Gastroesophageal sphincter (tissue), 4 donors: Measurements from ENCODE around the gene PLEKHG3. TPM values are rescaled to one million over a fixed set of nuclear protein-coding genes. Genes with fewer than 3 reads are reported as not detected.

Experiments used
- ATAC-seq: fragments of 150-250 bp; one replicate; pipeline ENCODE4 v1.9.1; 2016; ENCODE audit warnings: mild to moderate bottlenecking, moderate library complexity
- H3K27ac ChIP-seq, 4 donors: fragments of 200-600 bp; sonication (generic) in 3 of 4; 1 replicate in 3 of 4; 2 replicates in 1 of 4; pipeline ENCODE4 v1.5.1; 2016 to 2019
- H3K27me3 ChIP-seq: fragments of 200-600 bp; sonication (generic); one replicate; pipeline ENCODE4 v1.5.1; 2019
- H3K36me3 ChIP-seq, 2 donors: fragments of 200-600 bp; sonication (generic); one replicate each; pipeline ENCODE4 v1.5.1; 2019; ENCODE audit warnings: control low read depth in 1 of 2
- H3K4me1 ChIP-seq, 3 donors: fragments of 200-600 bp; sonication (generic); 1 replicate in 2 of 3; 2 replicates in 1 of 3; pipeline ENCODE4 v1.5.1; 2016 to 2019; ENCODE audit warnings: control low read depth in 2 of 3
- H3K4me3 ChIP-seq, 2 donors: fragments of 200-600 bp; sonication (generic); one replicate each; pipeline ENCODE4 v1.5.1; 2019; ENCODE audit warnings: mild to moderate bottlenecking in 1 of 2, moderate library complexity in 1 of 2
- H3K9me3 ChIP-seq, 3 donors: fragments of 200-600 bp; sonication (generic); one replicate each; pipeline ENCODE4 v1.5.1; 2017 to 2019; ENCODE audit warnings: control low read depth in 2 of 3
- CTCF ChIP-seq, 4 experiments: fragments of 200-600 bp in 2 of 4; fragments of 450-650 bp in 2 of 4; sonication (generic) in 1 of 4; IDR thresholded peaks; one replicate each; pipeline ENCODE4 v1.5.1; 2017 to 2019; ENCODE audit warnings: antibody characterized with exemption in 4 of 4, mild to moderate bottlenecking in 2 of 4, moderate library complexity in 2 of 4
- EP300 ChIP-seq: sonication (generic); formaldehyde crosslinking; IDR thresholded peaks from one replicate; pipeline ENCODE4 v1.6.1; 2017; ENCODE audit warnings: antibody characterized with exemption, mild to moderate bottlenecking
- POLR2A ChIP-seq, 2 donors: fragments of 450-650 bp; IDR thresholded peaks; one replicate each; pipeline ENCODE4 v1.6.1; 2017; ENCODE audit warnings: antibody characterized with exemption in 2 of 2, mild to moderate bottlenecking in 2 of 2, moderate library complexity in 1 of 2
- POLR2AphosphoS5 ChIP-seq: sonication (generic); formaldehyde crosslinking; IDR thresholded peaks from one replicate; pipeline ENCODE4 v1.6.1; 2017; ENCODE audit warnings: antibody characterized with exemption
- WGBS, 2 donors: methylation state at CpG; one replicate each; pipeline ENCODE4 v1.1.5; 2018; ENCODE audit warnings: low coverage in 1 of 2; 5-methylcytosine and 5-hydroxymethylcytosine counted together
- total RNA-seq, 4 donors: library from RNA; depleted of rRNA; stranded (reverse); fragments of >200 nt; gene quantifications; one replicate each; pipeline ENCODE4 v1.1.0, GENCODE V29; 2016

PLEKHG3 gene
- total RNA-seq, 4 donors from 2014 or later: 44.2 to 79.4 (median 57.7) TPM

GRCh38 chr14:64701660-64702059 is 2.6 kb upstream of the PLEKHG3 start:
- no CpG with 5 or more reads among the region's 1 CpG for WGBS, 2 donors
- Histone ChIP-seq H3K4me3 (no peak overlapping the region), H3K9me3 (no peaks in the 10 kb centered on the region), H3K27me3 (no peaks in the 10 kb centered on the region), H3K4me1 (peaks cover 0 to 49% (median 13%) of the 10 kb centered on the region in 3 donors), H3K36me3 (no peaks in the 10 kb centered on the region), H3K27ac (no peak overlapping the region)
- ATAC-seq: no peak
- TF ChIP-seq CTCF (IDR thresholded peaks at IDR 0.05) (no peak), POLR2AphosphoS5 (no peak), POLR2A (IDR thresholded peaks at IDR 0.05) (no peak), EP300 (no peak)

- ATAC-seq: no peak
- H3K9me3 ChIP-seq: no peaks in the 10 kb centered on the region
- H3K4me1 ChIP-seq: peaks cover 0 to 51% (median 17%) of the 10 kb centered on the region in 3 donors
- TF ChIP-seq EP300: no peak
- TF ChIP-seq POLR2AphosphoS5: no peak
- TF ChIP-seq CTCF (IDR thresholded peaks at IDR 0.05): no peak
- no peak for TF ChIP-seq POLR2A (IDR thresholded peaks at IDR 0.05)
- no peak overlapping the region for H3K4me3 ChIP-seq
- no peaks in the 10 kb centered on the region for H3K36me3 ChIP-seq
- peak overlapping the region in 2 of 4 donors; percentile 92 to 94 for H3K27ac ChIP-seq
- H3K27me3 ChIP-seq: no peaks in the 10 kb centered on the region
- 78 to 82% methylated on average over 13 to 15 of the region's 25 CpGs for WGBS, 2 donors
These were observed 1.5 kb upstream of the PLEKHG3 start for GRCh38 chr14:64702493-64703394.

- no peaks in the 10 kb centered on the region for H3K9me3 ChIP-seq
- H3K36me3 ChIP-seq: no peaks in the 10 kb centered on the region
- peak overlapping the region; percentile 74 to 94 (median 89) for H3K27ac ChIP-seq
- TF ChIP-seq CTCF (IDR thresholded peaks at IDR 0.05) (no peak), POLR2AphosphoS5 (no peak), EP300 (no peak), POLR2A (IDR thresholded peaks at IDR 0.05) (no peak)
- peak; percentile 19 for ATAC-seq
- no peaks in the 10 kb centered on the region for H3K27me3 ChIP-seq
- WGBS, 2 donors: 13 to 35% methylated on average over 17 to 20 of the region's 26 CpGs
- peaks cover 0 to 54% (median 22%) of the 10 kb centered on the region in 3 donors for H3K4me1 ChIP-seq
- H3K4me3 ChIP-seq: peak overlapping the region; percentile 72 to 81
These were observed 655 bp upstream of the PLEKHG3 start for GRCh38 chr14:64703395-64704142.

GRCh38 chr14:64704743-64705380 is 638 bp downstream of the PLEKHG3 start:
- Histone ChIP-seq H3K27me3 (no peaks in the 10 kb centered on the region), H3K36me3 (no peaks in the 10 kb centered on the region), H3K9me3 (no peaks in the 10 kb centered on the region), H3K4me3 (peak overlapping the region; percentile 72 to 81), H3K4me1 (peaks cover 0 to 67% (median 29%) of the 10 kb centered on the region in 3 donors), H3K27ac (peak overlapping the region; percentile 74 to 94 (median 89))
- ATAC-seq: peak; percentile 23
- TF ChIP-seq POLR2AphosphoS5 (no peak), CTCF (IDR thresholded peaks at IDR 0.05) (no peak), POLR2A (IDR thresholded peaks at IDR 0.05) (no peak), EP300 (no peak)
- 0 to 6% methylated on average over 2 to 11 of the region's 51 CpGs for WGBS, 2 donors
